Erythroblast (primary cell): ENCODE results near the gene AAK1.

ENCODE experiments used
- GATA1 ChIP-seq: IDR thresholded peaks from 2 replicates; pipeline ENCODE4 v1.6.1; 2011; ENCODE audit warnings: low read depth, mild to moderate bottlenecking, control low read depth, low read length, moderate library complexity
- POLR2A ChIP-seq: IDR thresholded peaks from 2 replicates; pipeline ENCODE4 v1.6.1; 2011; ENCODE audit warnings: mild to moderate bottlenecking, low read length

DNA sequence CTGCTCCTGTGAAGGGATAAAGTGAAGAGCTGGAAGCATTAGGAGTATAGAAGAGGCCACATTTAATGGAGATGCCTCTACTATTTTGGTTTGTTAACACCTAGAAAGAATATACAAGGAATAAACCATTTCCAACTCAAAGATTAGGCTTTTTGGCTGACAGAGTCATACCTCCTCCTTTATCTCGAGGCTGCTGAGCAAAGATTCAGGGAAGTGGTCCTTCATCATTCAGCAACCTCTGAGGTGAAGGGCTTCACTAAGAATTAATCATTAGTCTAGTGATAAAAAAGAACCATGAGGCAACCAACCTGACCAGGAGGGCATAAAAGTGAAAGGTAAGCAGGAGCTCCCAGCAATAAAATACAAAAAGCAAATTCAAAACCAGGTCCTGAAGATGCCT lies 25.8 kb downstream of the AAK1 start:
- no peak for TF ChIP-seq POLR2A
- no peak for TF ChIP-seq GATA1
